Measurements from ENCODE around the gene ADCY5. TPM values are rescaled to one million over a fixed set of nuclear protein-coding genes. Genes with fewer than 3 reads are reported as not detected.

ADCY5 gene
- total RNA-seq, 6 experiments from 2014 or later, result 0.09 to 0.95 (median 0.19) TPM

DNA sequence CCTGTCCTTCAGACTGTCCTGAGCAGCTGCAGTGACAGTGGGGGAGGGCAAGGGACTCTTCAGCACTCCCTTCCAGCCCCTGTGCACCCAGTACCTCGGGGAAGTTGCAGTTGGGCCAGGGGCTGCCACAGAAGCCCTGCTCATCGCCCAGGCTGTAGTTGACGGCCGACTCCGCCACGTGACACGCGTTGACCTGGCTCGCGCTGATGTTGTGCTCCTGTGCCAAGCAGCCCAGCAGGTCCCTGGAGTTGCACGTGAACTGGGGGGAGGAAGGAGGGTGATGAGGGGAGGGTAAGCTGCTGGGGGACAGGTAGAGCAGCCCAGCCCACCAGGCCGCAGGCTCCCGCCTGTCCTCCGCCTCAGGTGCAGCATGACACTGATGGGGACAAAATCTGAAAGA lies 145.9 kb downstream of the ADCY5 start:
- Mint-ChIP-seq H3K27ac (no peak overlapping the region), H3K27me3 (ENCODE audit: insufficient read depth) (peaks cover 42% of the 10 kb centered on the region), H3K9me3 (no peaks in the 10 kb centered on the region), H3K4me3 (no peak overlapping the region), H3K4me1 (ENCODE audit: low read depth) (peaks cover 15% of the 10 kb centered on the region), H3K36me3 (ENCODE audit: low read depth) (no peaks in the 10 kb centered on the region)
- DNase-seq, result no peak
- TF ChIP-seq CTCF (IDR thresholded peaks at IDR 0.05), result no peak

DNA sequence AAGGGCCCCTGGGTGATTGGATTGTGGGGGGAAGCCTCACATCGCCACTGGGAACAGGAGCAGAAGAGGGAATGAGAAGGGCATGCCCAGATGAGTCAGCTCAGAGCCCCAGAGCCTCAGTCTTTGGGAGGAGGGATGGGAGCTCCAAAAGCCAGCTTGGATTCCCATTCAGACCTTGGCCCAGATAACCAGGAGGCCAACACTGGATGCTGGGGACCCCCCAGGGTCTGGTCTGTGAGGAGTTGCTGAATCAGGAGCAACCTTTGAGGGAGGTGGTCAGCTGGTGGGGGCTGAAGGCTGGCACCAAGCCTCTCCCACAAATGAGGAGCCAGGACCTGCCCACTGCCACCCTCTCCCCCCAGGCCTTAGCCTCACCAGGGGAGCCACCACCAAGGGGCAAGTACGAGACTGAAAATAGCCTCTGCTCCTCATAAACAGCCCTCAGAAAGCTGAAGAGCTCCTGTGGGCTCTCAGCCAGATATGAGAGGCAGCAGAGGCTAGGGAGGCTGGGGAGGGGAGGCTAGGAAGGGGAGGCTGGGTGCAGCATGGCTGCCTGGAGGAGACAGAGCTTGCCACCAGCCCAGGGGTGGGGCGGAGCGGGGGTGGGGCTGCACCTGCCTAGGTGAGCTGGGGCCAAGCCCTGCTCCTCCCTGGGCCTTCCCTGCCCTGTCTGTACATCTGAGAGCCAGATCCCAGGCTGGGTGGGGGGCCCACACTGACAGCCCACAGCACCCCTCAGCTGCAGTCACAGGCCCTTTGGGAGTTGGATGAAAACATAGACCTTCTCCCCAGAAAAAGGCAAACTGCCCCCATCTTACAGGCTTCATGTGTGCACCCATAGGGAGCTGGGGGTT lies 147.3 kb downstream of the ADCY5 start:
- no peak for DNase-seq
- Mint-ChIP-seq H3K27ac (no peak overlapping the region), H3K9me3 (no peaks in the 10 kb centered on the region), H3K27me3 (ENCODE audit: insufficient read depth) (peaks cover 44% of the 10 kb centered on the region), H3K4me3 (no peak overlapping the region), H3K4me1 (ENCODE audit: low read depth) (peaks cover 15% of the 10 kb centered on the region), H3K36me3 (ENCODE audit: low read depth) (no peaks in the 10 kb centered on the region)
- TF ChIP-seq CTCF (IDR thresholded peaks at IDR 0.05), result no peak

DNA sequence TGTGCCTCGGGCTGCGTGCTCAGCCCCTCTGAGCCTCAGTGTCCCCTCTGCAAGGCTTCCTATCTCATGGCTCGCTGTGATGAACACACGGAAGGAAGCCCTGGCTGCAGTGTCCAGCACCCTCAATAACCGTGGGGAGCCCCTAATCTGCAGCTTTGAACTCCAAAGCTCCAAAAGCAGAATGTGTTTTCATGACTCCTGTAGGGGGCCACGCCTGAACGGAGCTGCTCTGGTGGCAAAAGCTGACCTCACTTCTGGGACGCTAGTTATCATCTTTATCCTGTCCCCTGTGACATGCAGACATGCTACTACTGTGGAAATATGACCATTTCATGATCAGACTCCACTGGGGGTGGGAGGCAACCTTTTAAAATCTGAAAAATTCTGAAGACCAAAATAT lies 148.3 kb downstream of the ADCY5 start:
- no peak; the same call in 1 of the 2 replicates for TF ChIP-seq CTCF (IDR thresholded peaks at IDR 0.05)
- peaks cover 15% of the 10 kb centered on the region for H3K4me1 Mint-ChIP-seq (ENCODE audit: low read depth)
- no peak for DNase-seq
- H3K4me3 Mint-ChIP-seq, result no peak overlapping the region
- H3K36me3 Mint-ChIP-seq (ENCODE audit: low read depth), result no peaks in the 10 kb centered on the region
- peaks cover 48% of the 10 kb centered on the region for H3K27me3 Mint-ChIP-seq (ENCODE audit: insufficient read depth)
- no peaks in the 10 kb centered on the region for H3K9me3 Mint-ChIP-seq
- no peak overlapping the region for H3K27ac Mint-ChIP-seq

DNA sequence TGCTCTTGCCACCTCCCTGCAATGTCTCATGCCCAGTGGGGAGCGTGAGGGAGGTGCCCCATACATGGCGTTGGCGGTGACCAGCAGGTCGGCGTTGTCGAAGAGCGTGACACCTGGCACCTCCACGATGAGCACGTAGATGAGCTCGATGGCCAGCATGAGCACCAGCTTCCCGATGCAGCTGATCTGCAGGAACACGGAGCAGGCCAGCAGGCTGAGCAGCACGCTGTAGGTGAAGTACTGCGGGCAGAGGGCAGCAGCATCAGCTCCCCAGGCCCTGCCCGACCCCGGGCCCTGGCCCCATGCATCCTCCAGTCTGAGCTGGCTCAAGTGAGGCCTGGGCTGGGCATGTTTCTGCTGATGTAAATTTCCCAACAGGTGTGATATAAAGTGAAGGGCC lies 148.8 kb downstream of the ADCY5 start:
- no peak for TF ChIP-seq CTCF (IDR thresholded peaks at IDR 0.05)

DNA sequence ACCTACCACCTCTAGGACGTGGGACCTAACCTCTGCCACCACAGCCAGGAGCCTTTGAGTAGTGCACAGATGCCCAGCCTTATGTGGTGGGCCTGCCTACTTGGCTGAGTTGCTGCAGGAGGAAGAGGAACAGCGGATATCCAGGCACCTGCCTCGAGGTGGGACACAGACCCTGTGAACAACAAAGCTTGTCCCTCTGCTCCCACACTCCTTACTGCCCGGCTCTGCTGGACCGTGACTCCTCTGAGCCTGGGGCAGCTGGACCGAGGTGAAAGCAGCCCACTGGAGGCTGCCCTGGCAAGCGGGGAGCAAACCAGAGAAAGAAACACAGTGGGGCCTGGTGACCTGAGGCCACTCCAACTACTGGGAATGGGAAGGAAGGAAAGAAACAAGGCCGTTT lies 149.3 kb downstream of the ADCY5 start:
- no peak overlapping the region for H3K4me3 Mint-ChIP-seq
- no peaks in the 10 kb centered on the region for H3K36me3 Mint-ChIP-seq (ENCODE audit: low read depth)
- no peak for TF ChIP-seq CTCF (IDR thresholded peaks at IDR 0.05)
- peaks cover 15% of the 10 kb centered on the region for H3K4me1 Mint-ChIP-seq (ENCODE audit: low read depth)
- DNase-seq, result no peak
- peaks cover 47% of the 10 kb centered on the region for H3K27me3 Mint-ChIP-seq (ENCODE audit: insufficient read depth)
- no peak overlapping the region for H3K27ac Mint-ChIP-seq
- no peaks in the 10 kb centered on the region for H3K9me3 Mint-ChIP-seq

More for the DNA sequence above, 148.8 kb downstream of the ADCY5 start:
- Mint-ChIP-seq H3K4me1 (ENCODE audit: low read depth) (peaks cover 15% of the 10 kb centered on the region), H3K36me3 (ENCODE audit: low read depth) (no peaks in the 10 kb centered on the region), H3K9me3 (no peaks in the 10 kb centered on the region), H3K4me3 (no peak overlapping the region), H3K27ac (no peak overlapping the region), H3K27me3 (ENCODE audit: insufficient read depth) (peaks cover 47% of the 10 kb centered on the region)
- no peak for DNase-seq

Data from HFFc6 (cell line).